A673 (cell line): Measurements from ENCODE around the gene PCBP3.

Experiments
- CTCF ChIP-seq: fragments of 300-800, 200-600 bp; sonication (generic); conservative IDR thresholded peaks from 2 replicates; pipeline ENCODE4 v1.5.1; 2017; ENCODE audit warnings: low read depth, mild to moderate bottlenecking, antibody characterized with exemption, low read length, moderate library complexity, mixed read lengths
- EZH2 ChIP-seq: fragments of 200-600 bp; sonication (generic); IDR thresholded peaks from 2 replicates; pipeline ENCODE4 v1.6.1; 2017; ENCODE audit warnings: borderline replicate concordance, low read depth, mild to moderate bottlenecking, mixed read lengths, antibody characterized with exemption, low read length; ENCODE audit not compliant: poor library complexity, severe bottlenecking

- TF ChIP-seq CTCF (no peak), EZH2 (no peak)
These were observed 192.7 kb downstream of the PCBP3 start for GRCh38 chr21:45836268-45836655.
